Neuronal stem cell (in vitro differentiated cells): ENCODE results near the gene ZFHX3.

ENCODE experiments used
- DNase-seq: peaks from one replicate; pipeline ENCODE4 v3.0.0-alpha.2; 2013; ENCODE audit warnings: low spot score
- H2AFZ ChIP-seq: one replicate; pipeline ENCODE4 v1.6.1; 2013; ENCODE audit warnings: mild to moderate bottlenecking, low read length, inconsistent platforms
- H2AK5ac ChIP-seq: 2 replicates; pipeline ENCODE4 v1.6.1; 2013; ENCODE audit warnings: low read depth, mild to moderate bottlenecking, inconsistent platforms, low read length, moderate library complexity, mixed read lengths
- H2BK120ac ChIP-seq: 2 replicates; pipeline ENCODE4 v1.6.1; 2013; ENCODE audit warnings: low read depth, mild to moderate bottlenecking, inconsistent platforms, low read length, moderate library complexity, mixed read lengths
- H2BK12ac ChIP-seq: one replicate; pipeline ENCODE4 v1.6.1; 2013; ENCODE audit warnings: low read length, inconsistent platforms
- H2BK15ac ChIP-seq: 2 replicates; pipeline ENCODE4 v1.6.1; 2013; ENCODE audit warnings: mild to moderate bottlenecking, low read length, inconsistent platforms, mixed read lengths
- H2BK5ac ChIP-seq: one replicate; pipeline ENCODE4 v1.6.1; 2013; ENCODE audit warnings: inconsistent platforms, mild to moderate bottlenecking, low read length, moderate library complexity
- H3K14ac ChIP-seq: one replicate; pipeline ENCODE4 v1.6.1; 2013; ENCODE audit warnings: low read length, inconsistent platforms
- H3K18ac ChIP-seq: 2 replicates; pipeline ENCODE4 v1.6.1; 2013; ENCODE audit warnings: low read length, inconsistent platforms
- H3K23ac ChIP-seq: 2 replicates; pipeline ENCODE4 v1.6.1; 2013; ENCODE audit warnings: low read depth, mild to moderate bottlenecking, mixed read lengths, low read length, inconsistent platforms; ENCODE audit not compliant: poor library complexity
- H3K27ac ChIP-seq: replicated peaks from 3 replicates; pipeline ENCODE4 v1.5.1; 2013; ENCODE audit warnings: low read length, inconsistent platforms
- H3K27me3 ChIP-seq, 3 experiments: 2 replicates each; pipeline ENCODE4 v1.6.1; 2013; ENCODE audit warnings: low read length in 3 of 3, mild to moderate bottlenecking in 2 of 3, inconsistent platforms in 1 of 3, low read depth in 1 of 3, mixed read lengths in 1 of 3, moderate library complexity in 1 of 3; ENCODE audit not compliant: control insufficient read depth in 3 of 3, insufficient read depth in 3 of 3
- H3K36me3 ChIP-seq, 2 donors: replicated peaks in 1 of 2; 2 replicates each; pipeline ENCODE4 v1.6.1; 2013; ENCODE audit warnings: low read length in 2 of 2; ENCODE audit not compliant: control insufficient read depth in 2 of 2, insufficient read depth in 2 of 2
- H3K4ac ChIP-seq: 2 replicates; pipeline ENCODE4 v1.6.1; 2013; ENCODE audit warnings: inconsistent platforms, mild to moderate bottlenecking, low read length, moderate library complexity
- H3K4me1 ChIP-seq, 2 donors: 1 replicate in 1 of 2; 2 replicates in 1 of 2; pipeline ENCODE4 v1.6.1; 2013; ENCODE audit warnings: low read length in 2 of 2, low read depth in 1 of 2; ENCODE audit not compliant: control insufficient read depth in 2 of 2, insufficient read depth in 1 of 2
- H3K4me2 ChIP-seq: one replicate; pipeline ENCODE4 v1.6.1; 2013; ENCODE audit warnings: mild to moderate bottlenecking, low read length, inconsistent platforms; ENCODE audit not compliant: insufficient read depth, poor library complexity, severe bottlenecking
- H3K4me3 ChIP-seq, 2 donors: 2 replicates each; pipeline ENCODE4 v1.5.1; 2013; ENCODE audit warnings: low read length in 2 of 2, mild to moderate bottlenecking in 2 of 2, inconsistent platforms in 1 of 2, moderate library complexity in 1 of 2
- H3K79me1 ChIP-seq: one replicate; pipeline ENCODE4 v1.6.1; 2013; ENCODE audit warnings: low read depth, mild to moderate bottlenecking, inconsistent platforms, low read length, moderate library complexity
- H3K9ac ChIP-seq: one replicate; pipeline ENCODE4 v1.6.1; 2013; ENCODE audit warnings: mild to moderate bottlenecking, low read depth, low read length, inconsistent platforms; ENCODE audit not compliant: poor library complexity
- H3K9me3 ChIP-seq, 2 donors: replicated peaks in 1 of 2; 2 replicates each; pipeline versions ENCODE3 to v1.6.1; 2013; ENCODE audit warnings: low read length in 2 of 2, mild to moderate bottlenecking in 2 of 2, inconsistent platforms in 1 of 2, low read depth in 1 of 2, mixed read lengths in 1 of 2, moderate library complexity in 1 of 2; ENCODE audit not compliant: control insufficient read depth in 2 of 2, insufficient read depth in 1 of 2
- H4K8ac ChIP-seq: one replicate; pipeline ENCODE4 v1.6.1; 2013; ENCODE audit warnings: low read depth, mild to moderate bottlenecking, inconsistent platforms, low read length, moderate library complexity
- H4K91ac ChIP-seq: one replicate; pipeline ENCODE4 v1.6.1; 2013; ENCODE audit warnings: low read length, low read depth, mild to moderate bottlenecking, inconsistent platforms; ENCODE audit not compliant: poor library complexity
- WGBS, 2 donors: extraction: QIAGEN DNeasy Blood & Tissue Kit; methylation state at CpG; one replicate each; pipeline ENCODE4 v1.1.7; 2013; ENCODE audit warnings: missing lambda C conversion rate in 2 of 2, mixed read lengths in 1 of 2; ENCODE audit not compliant: insufficient read length in 2 of 2, insufficient replicate concordance in 1 of 2; ENCODE audit errors: extremely low coverage in 2 of 2; 5-methylcytosine and 5-hydroxymethylcytosine counted together

Gene ZFHX3

DNA sequence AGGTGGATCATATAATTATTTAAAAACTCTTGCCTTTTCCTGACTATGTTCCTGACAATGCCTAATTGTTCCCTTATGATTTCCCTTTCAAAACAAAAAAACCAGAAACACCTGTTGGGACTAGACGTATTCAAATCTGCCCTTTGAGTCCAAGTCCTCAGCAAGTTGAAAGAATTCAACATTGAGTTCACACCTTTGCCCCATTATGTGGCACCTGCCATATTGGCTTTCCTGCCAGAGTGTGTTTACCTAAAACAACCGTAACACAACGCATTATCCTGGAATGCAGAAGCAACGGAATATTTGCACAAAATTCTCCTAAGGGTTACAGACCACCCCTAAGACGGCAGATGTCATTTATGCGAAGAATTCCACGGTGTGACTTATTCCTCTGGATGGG lies 105.9 kb downstream of the ZFHX3 start:
- no peak overlapping the region for H3K14ac ChIP-seq
- H2BK120ac ChIP-seq, result no peak overlapping the region
- no CpG with 5 or more reads among the region's 7 CpGs for WGBS, 2 donors
- no peak overlapping the region for H2AK5ac ChIP-seq
- H2AFZ ChIP-seq, result no peak overlapping the region
- H2BK15ac ChIP-seq, result no peak overlapping the region
- no peak overlapping the region for H3K4me2 ChIP-seq
- no peaks in the 10 kb centered on the region for H3K9me3 ChIP-seq
- H3K23ac ChIP-seq, result no peak overlapping the region
- no peak overlapping the region for H3K4me3 ChIP-seq
- H4K8ac ChIP-seq, result no peak overlapping the region
- H2BK12ac ChIP-seq, result no peak overlapping the region
- no peaks in the 10 kb centered on the region for H3K79me1 ChIP-seq
- peaks cover 15 to 19% of the 10 kb centered on the region in 2 donors for H3K4me1 ChIP-seq
- no peaks in the 10 kb centered on the region for H3K27me3 ChIP-seq
- no peak overlapping the region for H3K27ac ChIP-seq
- no peak overlapping the region for H3K18ac ChIP-seq
- no peak overlapping the region for H3K9ac ChIP-seq
- peaks cover 0 to 80% of the 10 kb centered on the region in 2 donors for H3K36me3 ChIP-seq
- H4K91ac ChIP-seq, result no peak overlapping the region
- no peak overlapping the region for H2BK5ac ChIP-seq
- no peak overlapping the region for H3K4ac ChIP-seq
- DNase-seq, result no peak

GRCh38 chr16:72940886-72941285 lies 107.0 kb downstream of the ZFHX3 start:
- H3K14ac ChIP-seq, result no peak overlapping the region
- no peak overlapping the region for H3K9ac ChIP-seq
- no peak overlapping the region for H2BK15ac ChIP-seq
- no peak overlapping the region for H2AK5ac ChIP-seq
- no peak overlapping the region for H3K4me3 ChIP-seq
- H3K4me1 ChIP-seq, result peaks cover 10 to 20% of the 10 kb centered on the region in 2 donors
- H3K27ac ChIP-seq, result no peak overlapping the region
- peaks cover 0 to 69% of the 10 kb centered on the region in 2 donors for H3K36me3 ChIP-seq
- no peak overlapping the region for H2BK120ac ChIP-seq
- no CpG with 5 or more reads among the region's 5 CpGs for WGBS, 2 donors
- no peak overlapping the region for H3K4ac ChIP-seq
- H3K79me1 ChIP-seq, result no peaks in the 10 kb centered on the region
- no peak overlapping the region for H3K4me2 ChIP-seq
- no peak for DNase-seq
- H3K9me3 ChIP-seq, result no peaks in the 10 kb centered on the region
- H3K27me3 ChIP-seq, result no peaks in the 10 kb centered on the region
- H2BK12ac ChIP-seq, result no peak overlapping the region
- H4K91ac ChIP-seq, result no peak overlapping the region
- H2BK5ac ChIP-seq, result no peak overlapping the region
- H2AFZ ChIP-seq, result no peak overlapping the region
- H3K23ac ChIP-seq, result no peak overlapping the region
- H4K8ac ChIP-seq, result no peak overlapping the region
- H3K18ac ChIP-seq, result no peak overlapping the region

GRCh38 chr16:72939247-72939646 lies 108.7 kb downstream of the ZFHX3 start:
- Histone ChIP-seq H3K4me2 (no peak overlapping the region), H3K4me1 (peaks cover 13 to 23% of the 10 kb centered on the region in 2 donors), H3K79me1 (no peaks in the 10 kb centered on the region), H4K8ac (no peak overlapping the region), H3K23ac (no peak overlapping the region), H2BK12ac (no peak overlapping the region), H3K14ac (no peak overlapping the region), H3K27ac (no peak overlapping the region), H3K36me3 (peaks cover 0 to 58% of the 10 kb centered on the region in 2 donors), H2BK15ac (peak overlapping the region; percentile 28), H4K91ac (no peak overlapping the region), H3K27me3 (no peaks in the 10 kb centered on the region), H3K4me3 (no peak overlapping the region), H2BK5ac (no peak overlapping the region), H3K9ac (peak overlapping the region; percentile 7), H3K4ac (no peak overlapping the region), H2AFZ (no peak overlapping the region), H2AK5ac (no peak overlapping the region), H3K9me3 (no peaks in the 10 kb centered on the region), H3K18ac (peak overlapping the region; percentile 29), H2BK120ac (no peak overlapping the region)
- no peak for DNase-seq
- no CpG with 5 or more reads among the region's 10 CpGs for WGBS, 2 donors

- WGBS, 2 donors, result no CpG with 5 or more reads among the region's 7 CpGs
- no peak overlapping the region for H3K18ac ChIP-seq
These were observed 109.1 kb downstream of the ZFHX3 start for GRCh38 chr16:72938795-72939164.

More at GRCh38 chr16:72938795-72939164, 109.1 kb downstream of the ZFHX3 start:
- H2BK15ac ChIP-seq, result peak overlapping the region; percentile 28
- peaks cover 13 to 23% of the 10 kb centered on the region in 2 donors for H3K4me1 ChIP-seq
- H3K4me3 ChIP-seq, result no peak overlapping the region
- no peak overlapping the region for H4K91ac ChIP-seq
- no peak overlapping the region for H2BK5ac ChIP-seq
- H3K9me3 ChIP-seq, result no peaks in the 10 kb centered on the region
- no peak overlapping the region for H3K14ac ChIP-seq
- no peak overlapping the region for H3K4ac ChIP-seq
- no peak overlapping the region for H2BK12ac ChIP-seq
- no peaks in the 10 kb centered on the region for H3K27me3 ChIP-seq
- H3K23ac ChIP-seq, result no peak overlapping the region
- no peak overlapping the region for H2AFZ ChIP-seq
- no peak for DNase-seq
- no peak overlapping the region for H2BK120ac ChIP-seq
- H3K27ac ChIP-seq, result no peak overlapping the region
- no peak overlapping the region for H3K4me2 ChIP-seq
- H3K79me1 ChIP-seq, result no peaks in the 10 kb centered on the region
- no peak overlapping the region for H4K8ac ChIP-seq
- H3K36me3 ChIP-seq, result peaks cover 0 to 53% of the 10 kb centered on the region in 2 donors
- peak overlapping the region; percentile 7 for H3K9ac ChIP-seq
- H2AK5ac ChIP-seq, result no peak overlapping the region
